ENCODE results near the gene TWIST2.

- no peak for TF ChIP-seq CTCF (conservative IDR thresholded peaks at IDR 0.05; ENCODE audit: low read length)
- no peak for TF ChIP-seq EZH2phosphoT487 (IDR thresholded peaks at IDR 0.05; ENCODE audit: borderline replicate concordance)
Observed at GRCh38 chr2:238913931-238914647, 66.2 kb downstream of the TWIST2 start.

Data from Loucy (cell line).